Fibroblast of mammary gland (primary cell): Measurements from ENCODE around the gene SLC5A4.

Source experiments
- DNase-seq: peaks from one replicate; pipeline ENCODE4 v3.0.0-alpha.2; 2010; ENCODE audit warnings: low read depth
- H3K4me3 ChIP-seq: 2 replicates; pipeline ENCODE4 v1.5.1; 2011; ENCODE audit warnings: low read depth, mild to moderate bottlenecking, low read length, moderate library complexity; ENCODE audit not compliant: control insufficient read depth
- TF ChIP-seq, protein P1 (sequence below): conservative IDR thresholded peaks from 2 replicates; pipeline ENCODE4 v1.5.1; 2011; ENCODE audit warnings: low read depth, low read length, inconsistent platforms; ENCODE audit not compliant: control insufficient read depth, insufficient read depth

The SLC5A4 gene

DNA sequence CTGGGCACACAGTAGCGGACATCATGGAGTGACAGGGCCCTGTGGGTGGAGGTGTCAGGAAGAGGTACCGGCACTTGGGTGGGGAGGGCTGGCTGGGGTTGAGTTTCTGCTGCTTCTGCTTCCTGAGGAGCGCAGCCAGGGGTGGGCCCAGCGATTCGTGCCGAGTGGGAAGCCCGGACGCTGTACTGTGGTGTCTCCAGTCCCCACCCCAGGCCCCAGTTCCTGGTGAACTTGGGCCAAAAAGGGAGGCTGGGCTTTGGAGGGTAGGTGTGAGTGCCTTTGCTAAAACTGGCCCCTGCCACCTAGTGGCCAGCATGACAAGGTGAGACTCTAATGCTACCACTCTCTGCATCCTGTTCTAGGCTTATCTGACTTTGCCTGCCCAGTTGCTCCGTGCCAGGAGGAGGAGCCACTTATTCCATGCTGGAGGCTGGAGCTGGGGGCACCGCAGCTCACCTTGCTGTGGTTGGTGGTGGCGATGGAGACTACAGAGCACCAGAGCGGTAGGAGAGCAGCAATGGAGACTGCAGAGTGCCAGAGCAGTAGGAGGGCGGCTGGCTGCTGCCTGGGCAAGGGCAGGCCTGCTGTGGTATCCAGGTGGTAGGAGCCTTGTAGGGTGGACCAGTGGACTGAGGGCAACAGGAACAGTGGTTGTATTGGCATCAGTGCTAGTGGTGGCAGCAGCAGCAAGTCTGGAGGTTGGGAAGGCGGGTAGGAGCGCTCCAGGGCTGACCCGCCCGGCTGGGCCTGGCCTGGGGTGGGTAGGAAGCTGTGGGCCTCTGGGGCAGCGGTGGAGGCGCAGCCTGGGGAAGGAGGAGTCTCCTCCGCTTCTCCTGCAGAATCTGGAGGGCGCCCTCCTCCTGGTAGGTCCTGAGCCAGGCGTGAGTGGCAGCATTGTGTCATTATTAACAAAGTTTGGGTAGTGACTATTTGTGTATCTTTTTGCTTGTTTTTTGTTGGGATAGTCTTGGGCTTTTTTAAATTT, 48.1 kb downstream of the SLC5A4 start:
- no peak overlapping the region for H3K4me3 ChIP-seq
- peak; percentile 14 for DNase-seq
- TF ChIP-seq, protein P1, sequence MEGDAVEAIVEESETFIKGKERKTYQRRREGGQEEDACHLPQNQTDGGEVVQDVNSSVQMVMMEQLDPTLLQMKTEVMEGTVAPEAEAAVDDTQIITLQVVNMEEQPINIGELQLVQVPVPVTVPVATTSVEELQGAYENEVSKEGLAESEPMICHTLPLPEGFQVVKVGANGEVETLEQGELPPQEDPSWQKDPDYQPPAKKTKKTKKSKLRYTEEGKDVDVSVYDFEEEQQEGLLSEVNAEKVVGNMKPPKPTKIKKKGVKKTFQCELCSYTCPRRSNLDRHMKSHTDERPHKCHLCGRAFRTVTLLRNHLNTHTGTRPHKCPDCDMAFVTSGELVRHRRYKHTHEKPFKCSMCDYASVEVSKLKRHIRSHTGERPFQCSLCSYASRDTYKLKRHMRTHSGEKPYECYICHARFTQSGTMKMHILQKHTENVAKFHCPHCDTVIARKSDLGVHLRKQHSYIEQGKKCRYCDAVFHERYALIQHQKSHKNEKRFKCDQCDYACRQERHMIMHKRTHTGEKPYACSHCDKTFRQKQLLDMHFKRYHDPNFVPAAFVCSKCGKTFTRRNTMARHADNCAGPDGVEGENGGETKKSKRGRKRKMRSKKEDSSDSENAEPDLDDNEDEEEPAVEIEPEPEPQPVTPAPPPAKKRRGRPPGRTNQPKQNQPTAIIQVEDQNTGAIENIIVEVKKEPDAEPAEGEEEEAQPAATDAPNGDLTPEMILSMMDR, result peak; percentile 50

DNA sequence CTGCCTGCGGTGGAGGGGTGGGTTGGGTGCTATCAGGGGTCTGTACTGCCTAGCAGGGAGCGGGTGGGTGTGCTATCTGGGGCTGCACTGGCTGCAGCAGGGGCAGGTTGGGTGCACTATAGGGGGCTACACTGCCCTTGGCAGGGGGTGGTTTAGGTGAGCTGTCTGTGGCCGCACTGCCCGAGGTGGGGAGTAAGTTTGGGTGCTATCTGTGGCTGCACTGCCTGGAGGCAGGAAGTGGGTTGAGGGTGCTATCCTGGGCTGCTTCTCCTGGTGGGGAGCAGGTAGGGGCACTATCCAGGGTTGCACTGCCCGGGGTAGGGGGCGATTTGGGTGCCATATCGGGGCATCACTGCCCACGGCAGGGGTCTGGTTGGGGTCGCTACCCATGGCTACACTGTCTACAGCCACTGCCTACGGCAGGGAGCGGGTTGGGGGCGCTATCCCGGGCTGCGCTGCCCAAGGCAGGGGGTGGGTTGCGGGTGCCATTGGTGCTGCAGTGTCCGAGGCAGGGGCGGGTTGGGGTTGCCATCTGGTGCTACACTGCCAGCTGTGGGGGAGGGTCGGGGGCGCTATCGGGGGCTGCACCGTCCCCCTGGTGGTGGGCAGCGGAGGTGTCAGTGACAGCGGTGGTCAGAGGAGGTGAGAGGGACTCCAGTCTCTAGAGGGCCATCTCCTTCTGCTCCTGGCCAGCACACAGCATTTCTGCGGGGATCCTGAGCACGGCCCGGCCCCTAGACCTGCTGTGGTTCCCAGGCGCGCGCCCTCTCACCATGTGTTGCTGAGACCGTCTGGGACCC, 49.0 kb downstream of the SLC5A4 start:
- TF ChIP-seq, protein P1, result no peak
- H3K4me3 ChIP-seq, result no peak overlapping the region
- DNase-seq, result no peak

DNA sequence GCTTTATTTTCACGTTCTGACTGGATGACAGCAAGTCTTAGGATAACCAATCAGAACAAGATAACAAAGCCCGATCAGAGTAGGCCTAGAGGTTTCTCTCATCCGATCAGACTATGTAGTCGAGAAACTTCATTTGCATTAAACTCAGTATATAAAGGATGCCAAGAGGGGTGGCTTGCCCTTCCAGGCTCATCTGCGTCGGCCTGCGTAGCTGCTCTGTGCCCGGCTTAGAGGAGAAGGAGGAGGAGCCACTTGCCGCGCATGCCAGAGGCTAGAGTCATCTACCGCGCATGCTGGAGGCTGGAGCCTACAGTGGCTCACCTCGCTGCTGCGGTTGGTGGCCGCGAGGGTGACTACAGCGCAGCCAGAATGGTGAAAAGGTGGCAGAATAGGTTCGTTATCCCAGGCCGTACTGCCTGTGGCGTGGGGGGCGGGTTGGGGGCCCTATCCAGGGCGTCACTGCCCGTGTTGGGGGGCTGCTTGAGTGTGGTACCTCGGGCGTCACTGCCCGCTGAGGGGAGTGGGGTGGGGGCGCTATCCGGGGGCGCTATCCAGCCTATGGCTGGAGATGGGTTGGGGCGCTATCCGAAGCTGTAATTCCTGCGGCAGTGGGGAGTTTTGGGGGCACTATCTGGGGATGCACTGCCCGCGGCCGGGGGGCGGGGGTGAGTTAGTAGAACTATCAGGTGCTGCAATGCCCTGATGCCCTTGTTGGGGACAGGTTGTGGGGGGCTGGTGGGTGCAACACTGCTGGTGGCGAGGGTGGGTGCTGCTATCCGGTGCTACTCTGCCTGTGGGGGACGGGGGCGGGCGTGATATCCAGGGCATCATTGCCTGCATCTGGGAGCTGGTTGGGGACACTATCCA, 50.1 kb downstream of the SLC5A4 start, which contains the start of gene RFPL2:
RFPL2 (minus strand) TSS at position 218 of the 867 bp plus-strand sequence. CDS start 2,622 bp downstream, outside the sequence.
- TF ChIP-seq, protein P1, result no peak
- H3K4me3 ChIP-seq, result no peak within 1 kb of the TSS
- no peak for DNase-seq

GRCh38 chr22:32204040-32204855, 50.9 kb downstream of the SLC5A4 start:
- TF ChIP-seq, protein P1, result no peak
- no peak overlapping the region for H3K4me3 ChIP-seq
- no peak for DNase-seq

- H3K4me3 ChIP-seq, result no peak overlapping the region
- DNase-seq, result no peak
- TF ChIP-seq, protein P1, result no peak
Measured at GRCh38 chr22:32203181-32204039, 51.7 kb downstream of the SLC5A4 start.
